Suprapubic skin (tissue), 4 donors: ENCODE data around the gene CDC37. TPM values are rescaled to one million over a fixed set of nuclear protein-coding genes. Genes with fewer than 3 reads are reported as not detected.
"Not testable (repeated sequence)": the region's sequence is repeated elsewhere in the genome, so short reads cannot be mapped to it uniquely, and the experiment has no call there.

Experiments used
- DNase-seq, 2 donors: peaks; one replicate each; pipeline ENCODE4 v3.0.0-alpha.2; 2019; ENCODE audit warnings: low spot score in 2 of 2
- H3K27ac ChIP-seq: fragments of 200-600 bp; sonication (generic); one replicate; pipeline ENCODE4 v1.5.1; 2019
- H3K27me3 ChIP-seq: fragments of 200-600 bp; sonication (generic); one replicate; pipeline ENCODE4 v1.5.1; 2019
- H3K36me3 ChIP-seq: fragments of 200-600 bp; sonication (generic); one replicate; pipeline ENCODE4 v1.5.1; 2019
- H3K4me1 ChIP-seq: fragments of 200-600 bp; sonication (generic); one replicate; pipeline ENCODE4 v1.5.1; 2019
- H3K4me3 ChIP-seq: fragments of 200-600 bp; sonication (generic); one replicate; pipeline ENCODE4 v1.5.1; 2019; ENCODE audit warnings: mild to moderate bottlenecking
- H3K9me3 ChIP-seq: fragments of 200-600 bp; sonication (generic); one replicate; pipeline ENCODE4 v1.5.1; 2019
- CTCF ChIP-seq, 2 donors: fragments of 200-600 bp in 1 of 2; fragments of 450-650 bp in 1 of 2; sonication (generic) in 1 of 2; IDR thresholded peaks; one replicate each; pipeline ENCODE4 v1.5.1; 2016 to 2019; ENCODE audit warnings: antibody characterized with exemption in 2 of 2, mild to moderate bottlenecking in 1 of 2, moderate library complexity in 1 of 2
- EP300 ChIP-seq: sonication (generic); formaldehyde crosslinking; IDR thresholded peaks from one replicate; pipeline ENCODE4 v1.6.1; 2017; ENCODE audit warnings: antibody characterized with exemption
- POLR2A ChIP-seq, 2 donors: fragments of 450-650 bp; IDR thresholded peaks; one replicate each; pipeline ENCODE4 v1.6.1; 2017; ENCODE audit warnings: antibody characterized with exemption in 2 of 2, mild to moderate bottlenecking in 2 of 2, moderate library complexity in 2 of 2
- POLR2AphosphoS5 ChIP-seq, 3 donors: sonication (generic); formaldehyde crosslinking; IDR thresholded peaks; one replicate each; pipeline ENCODE4 v1.6.1; 2017; ENCODE audit warnings: antibody characterized with exemption in 3 of 3
- WGBS: methylation state at CpG from one replicate; pipeline ENCODE4 v1.1.5; 2018; 5-methylcytosine and 5-hydroxymethylcytosine counted together
- total RNA-seq, 4 donors: library from RNA; depleted of rRNA; stranded (reverse); fragments of >200 nt; gene quantifications; one replicate each; pipeline ENCODE4 v1.1.0, GENCODE V29; 2016

CDC37 gene
- total RNA-seq, 4 donors from 2014 or later: 91.7 to 178 (median 109) TPM

GRCh38 chr19:10407096-10407495 lies 3.8 kb upstream of the CDC37 start:
- no peak overlapping the region for H3K4me3 ChIP-seq
- H3K9me3 ChIP-seq: no peaks in the 10 kb centered on the region
- H3K4me1 ChIP-seq: peaks cover 28% of the 10 kb centered on the region
- no peak overlapping the region for H3K27ac ChIP-seq
- no peaks in the 10 kb centered on the region for H3K36me3 ChIP-seq
- DNase-seq: no peak
- H3K27me3 ChIP-seq: peaks cover 50% of the 10 kb centered on the region
- TF ChIP-seq EP300 (no peak), CTCF (IDR thresholded peaks at IDR 0.05) (no peak), POLR2A (IDR thresholded peaks at IDR 0.05) (no peak), POLR2AphosphoS5 (IDR thresholded peaks at IDR 0.05) (no peak)

- TF ChIP-seq EP300: no peak
- TF ChIP-seq CTCF (IDR thresholded peaks at IDR 0.05): no peak
- TF ChIP-seq POLR2AphosphoS5 (IDR thresholded peaks at IDR 0.05): no peak
- no peak for TF ChIP-seq POLR2A (IDR thresholded peaks at IDR 0.05)
- Histone ChIP-seq H3K4me1 (peaks cover 37% of the 10 kb centered on the region), H3K36me3 (no peaks in the 10 kb centered on the region), H3K27me3 (peaks cover 50% of the 10 kb centered on the region), H3K9me3 (no peaks in the 10 kb centered on the region), H3K27ac (no peak overlapping the region), H3K4me3 (no peak overlapping the region)
- DNase-seq: no peak
- WGBS: 53% methylated on average over 6 of the region's 6 CpGs
These were observed 2.8 kb upstream of the CDC37 start for GRCh38 chr19:10406191-10406590.

GRCh38 chr19:10404888-10405820 lies 1.8 kb upstream of the CDC37 start:
- Histone ChIP-seq H3K27me3 (peaks cover 48% of the 10 kb centered on the region), H3K4me3 (peak overlapping the region; percentile 80), H3K9me3 (no peaks in the 10 kb centered on the region), H3K4me1 (peaks cover 46% of the 10 kb centered on the region), H3K27ac (no peak overlapping the region), H3K36me3 (no peaks in the 10 kb centered on the region)
- no peak for TF ChIP-seq CTCF (IDR thresholded peaks at IDR 0.05)
- TF ChIP-seq POLR2A (IDR thresholded peaks at IDR 0.05): no peak
- DNase-seq: no peak
- 19% methylated on average over 13 of the region's 43 CpGs for WGBS

DNA sequence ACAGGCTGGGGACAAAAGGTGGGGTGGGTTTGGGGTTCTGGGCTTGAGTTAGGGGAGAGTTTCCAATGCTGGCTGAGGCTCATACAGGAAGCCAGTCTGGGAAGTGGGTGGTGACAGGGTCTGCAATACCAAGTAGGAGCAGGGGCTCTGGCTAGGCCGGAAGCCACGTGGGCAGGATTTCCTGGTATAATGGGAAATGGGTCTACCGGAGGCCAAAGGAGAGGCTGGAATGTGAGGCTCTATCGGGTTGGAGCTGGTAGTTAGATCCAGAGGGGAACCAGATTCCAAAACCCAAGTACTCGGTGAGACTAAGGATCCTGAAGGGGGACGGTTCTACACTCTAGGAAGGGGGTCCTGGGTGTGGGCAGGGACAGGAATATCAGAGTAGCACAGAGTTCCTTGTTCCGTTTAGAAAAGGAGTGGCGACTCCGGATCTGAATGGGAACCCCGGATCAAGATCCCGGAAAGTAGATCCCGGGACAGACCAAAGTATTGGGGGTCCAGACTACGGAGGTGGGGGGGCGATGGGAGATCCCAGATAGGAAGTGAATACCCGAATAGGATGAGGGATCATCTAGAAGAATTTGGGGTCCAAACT lies 802 bp downstream of the CDC37 start:
- peak overlapping the region; percentile 67 for H3K27ac ChIP-seq
- H3K36me3 ChIP-seq: no peaks in the 10 kb centered on the region
- TF ChIP-seq POLR2A (IDR thresholded peaks at IDR 0.05): no peak
- TF ChIP-seq POLR2AphosphoS5 (IDR thresholded peaks at IDR 0.05): no peak
- under 1% methylated on average over 15 of the region's 15 CpGs for WGBS
- H3K27me3 ChIP-seq: peaks cover 25% of the 10 kb centered on the region
- peak overlapping the region; percentile 80 for H3K4me3 ChIP-seq
- DNase-seq: no peak
- peaks cover 43% of the 10 kb centered on the region for H3K4me1 ChIP-seq
- no peaks in the 10 kb centered on the region for H3K9me3 ChIP-seq

DNA sequence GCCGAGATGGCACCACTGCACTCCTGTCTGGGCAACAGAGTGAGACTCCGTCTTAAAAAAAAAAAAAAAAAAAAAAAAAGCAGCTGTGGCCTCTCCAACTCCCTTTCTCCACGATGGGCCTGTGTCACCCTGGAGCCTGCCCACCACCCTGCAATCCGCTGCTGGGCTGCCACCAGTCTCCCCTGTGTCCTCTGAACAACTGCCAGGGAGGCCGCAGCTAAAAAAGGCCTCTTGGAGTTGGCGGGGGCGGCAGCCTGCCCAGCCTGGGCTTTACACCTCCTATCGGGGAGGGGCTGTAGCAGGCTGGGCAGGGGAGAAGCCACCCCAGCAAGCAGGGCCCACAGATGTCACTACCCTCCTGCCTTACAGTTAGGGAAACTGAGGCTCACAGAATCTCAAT lies 3.5 kb downstream of the CDC37 start:
- H3K4me3 ChIP-seq: no peak overlapping the region
- WGBS: 90% methylated on average over 8 of the region's 8 CpGs
- H3K36me3 ChIP-seq: peaks cover 14% of the 10 kb centered on the region
- H3K4me1 ChIP-seq: peaks cover 34% of the 10 kb centered on the region
- TF ChIP-seq POLR2A (IDR thresholded peaks at IDR 0.05) (no peak), POLR2AphosphoS5 (IDR thresholded peaks at IDR 0.05) (no peak), CTCF (IDR thresholded peaks at IDR 0.05) (no peak), EP300 (no peak)
- peaks cover 6% of the 10 kb centered on the region for H3K27me3 ChIP-seq
- no peak overlapping the region for H3K27ac ChIP-seq
- no peaks in the 10 kb centered on the region for H3K9me3 ChIP-seq
- DNase-seq: no peak

- not testable (repeated sequence) for H3K27ac ChIP-seq, DNase-seq, H3K9me3 ChIP-seq, H3K27me3 ChIP-seq, H3K4me3 ChIP-seq
- 89% methylated on average over 8 of the region's 8 CpGs for WGBS
- peaks cover 19% of the 10 kb centered on the region for H3K36me3 ChIP-seq
- peaks cover 29% of the 10 kb centered on the region for H3K4me1 ChIP-seq
These were observed 4.0 kb downstream of the CDC37 start for GRCh38 chr19:10399340-10399739.
